K562 treated with DMSO at 1 percent for 48 hours (cell line): ENCODE data around the gene SPINDOC. TPM values are rescaled to one million over a fixed set of nuclear protein-coding genes. Genes with fewer than 3 reads are reported as not detected.

ENCODE experiments used
- total RNA-seq: library from RNA; unstranded; fragments of 300-600 nt; gene quantifications from 2 replicates; pipeline ENCODE4 v1.2.3, GENCODE V29; 2022; ENCODE audit warnings: low replicate concordance; ENCODE audit errors: extremely low read depth

Gene SPINDOC, protein sequence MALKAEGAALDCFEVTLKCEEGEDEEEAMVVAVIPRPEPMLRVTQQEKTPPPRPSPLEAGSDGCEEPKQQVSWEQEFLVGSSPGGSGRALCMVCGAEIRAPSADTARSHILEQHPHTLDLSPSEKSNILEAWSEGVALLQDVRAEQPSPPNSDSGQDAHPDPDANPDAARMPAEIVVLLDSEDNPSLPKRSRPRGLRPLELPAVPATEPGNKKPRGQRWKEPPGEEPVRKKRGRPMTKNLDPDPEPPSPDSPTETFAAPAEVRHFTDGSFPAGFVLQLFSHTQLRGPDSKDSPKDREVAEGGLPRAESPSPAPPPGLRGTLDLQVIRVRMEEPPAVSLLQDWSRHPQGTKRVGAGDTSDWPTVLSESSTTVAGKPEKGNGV
- not detected in 2 replicates for total RNA-seq

DNA sequence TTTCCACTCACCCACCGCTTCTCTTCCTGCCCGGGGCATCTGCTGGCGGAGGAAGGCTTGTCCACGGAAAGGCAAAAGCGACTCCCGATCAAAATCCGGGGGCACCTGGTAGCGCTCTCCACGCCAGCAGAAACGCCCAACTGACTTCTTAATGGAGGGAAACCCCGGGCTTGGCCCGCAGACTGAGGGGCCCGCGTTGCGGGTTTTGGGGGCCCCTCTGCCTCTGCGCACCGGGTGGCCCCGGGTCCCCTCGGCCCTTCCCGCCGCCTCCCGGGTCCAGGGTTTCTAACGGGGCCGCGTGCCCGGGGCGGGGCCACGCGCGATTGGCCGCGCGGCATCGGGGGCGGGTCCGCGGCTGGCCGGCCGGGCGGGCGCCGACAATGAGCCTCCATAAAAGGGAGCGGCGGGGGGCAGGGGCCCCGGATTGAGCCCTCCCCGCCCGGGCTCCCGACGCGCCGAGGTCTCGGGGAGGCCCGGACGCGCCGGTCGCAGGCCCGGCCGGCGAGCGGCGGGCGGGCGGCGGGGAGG lies at the start of gene SPINDOC:
TSS of gene SPINDOC (plus strand) at position 422 of the 528 bp plus-strand sequence. CDS start 231 bp downstream, outside the sequence.

DNA sequence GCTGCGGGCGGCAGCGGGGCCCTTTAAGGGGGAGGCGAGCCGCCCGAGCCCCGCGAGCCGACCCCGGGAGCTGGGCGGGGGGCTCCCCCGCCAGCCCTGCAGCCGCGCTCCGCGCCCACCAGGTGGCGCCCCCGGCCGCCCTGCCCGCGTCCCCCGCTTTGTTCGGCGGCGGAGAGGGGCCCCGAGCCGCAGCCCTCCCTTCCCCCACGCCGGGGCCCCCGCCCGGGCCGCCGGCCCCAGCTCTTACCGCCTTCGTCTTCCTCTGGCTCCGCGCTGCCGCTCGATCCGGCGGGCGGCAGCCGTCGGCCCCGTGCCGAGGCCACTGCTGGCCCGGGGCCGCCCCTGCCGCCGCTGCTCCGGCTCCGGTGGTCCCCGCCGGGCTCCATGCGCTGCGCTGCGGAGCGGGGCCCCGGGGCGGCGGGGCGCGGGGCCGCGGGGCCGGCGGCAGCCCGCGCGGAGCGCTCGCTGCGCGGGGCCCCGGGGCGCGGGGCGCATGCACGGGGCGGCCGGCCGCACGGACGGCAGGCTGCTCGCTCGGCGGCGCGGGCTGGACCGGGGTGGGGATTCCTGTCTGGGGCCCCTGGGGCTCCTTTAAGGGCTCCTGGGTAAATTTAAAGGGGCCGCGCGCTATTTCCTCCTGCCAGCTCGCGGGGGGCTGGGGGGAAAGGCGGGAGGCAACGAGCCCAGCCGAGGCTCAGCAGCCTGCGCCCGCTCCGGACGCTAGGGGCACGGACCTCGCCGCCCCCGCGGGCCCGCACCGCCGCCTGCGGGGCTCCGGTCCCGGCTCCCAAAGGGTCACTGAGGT lies 44.8 kb upstream of the SPINDOC start, which contains the start of gene ZFTA:
TSS of gene ZFTA (minus strand) at position 539 of the 805 bp plus-strand sequence. CDS start at position 386, 153 bp downstream.

DNA sequence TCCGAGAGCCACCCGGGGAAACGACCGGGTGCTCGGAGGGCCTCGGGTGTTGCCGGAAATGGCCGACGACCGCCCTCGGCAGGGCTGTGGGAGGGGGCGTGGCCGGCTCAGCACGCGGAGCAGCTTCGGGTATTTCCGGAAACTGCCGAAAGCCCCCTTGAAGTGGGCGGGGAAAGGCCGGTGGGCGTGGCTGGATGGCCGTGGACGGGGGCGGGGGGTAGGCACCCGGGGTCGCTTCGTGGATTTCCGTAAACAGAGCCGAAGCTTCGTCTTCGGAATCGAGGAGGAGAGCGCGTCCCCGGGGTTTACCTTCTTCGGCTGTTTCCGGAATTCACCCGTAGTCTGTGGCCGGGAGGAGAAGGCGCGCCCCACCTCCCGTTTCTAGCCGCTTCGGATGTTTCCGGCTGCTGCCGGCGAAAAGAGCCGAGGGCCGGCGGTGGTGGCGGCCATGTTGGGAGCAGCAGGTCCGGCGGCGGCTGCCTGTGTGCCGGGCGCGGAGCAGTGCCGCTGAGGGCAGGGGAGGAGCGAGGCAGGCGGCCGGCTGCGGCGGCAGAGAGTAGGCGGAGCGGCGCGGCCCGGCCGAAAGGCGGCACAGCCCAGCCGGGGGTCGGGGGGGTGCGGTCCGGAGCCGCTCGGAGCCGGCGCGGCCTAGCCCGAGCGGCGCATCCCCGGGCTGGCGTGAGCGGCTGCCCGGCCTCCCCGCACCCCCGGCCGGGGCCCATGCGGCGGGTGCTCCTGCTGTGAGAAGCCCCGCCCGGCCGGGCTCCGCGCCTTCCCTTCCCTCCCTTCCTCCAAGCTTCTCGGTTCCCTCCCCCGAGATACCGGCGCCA lies 25.6 kb downstream of the SPINDOC start, which contains the start of gene MARK2:
TSS of gene MARK2 (plus strand) at position 433 of the 830 bp plus-strand sequence. CDS start at position 830, 397 bp downstream.

Other genes starting within 250 kb of the SPINDOC start
- not detected in 2 replicates for gene PLAAT3, start 199.0 kb upstream of the SPINDOC start, total RNA-seq
- not detected in 2 replicates for gene ATL3, start 142.1 kb upstream of the SPINDOC start, total RNA-seq
- gene RTN3, start 132.0 kb upstream of the SPINDOC start, total RNA-seq = not detected in 2 replicates
- gene ZFTA, start 44.7 kb upstream of the SPINDOC start, total RNA-seq = not detected in 2 replicates
- not detected in 2 replicates for gene MARK2, start 25.7 kb downstream of the SPINDOC start, total RNA-seq
- gene RCOR2, start 103.7 kb downstream of the SPINDOC start, total RNA-seq = not detected in 2 replicates
- not detected in 2 replicates for gene NAA40, start 125.5 kb downstream of the SPINDOC start, total RNA-seq
- not detected in 2 replicates for gene COX8A, start 161.2 kb downstream of the SPINDOC start, total RNA-seq
- gene OTUB1, start 173.0 kb downstream of the SPINDOC start, total RNA-seq = not detected in 2 replicates
- gene FLRT1, start 222.5 kb downstream of the SPINDOC start, total RNA-seq = not detected in 2 replicates